ENCODE data around the gene CHID1. TPM values are rescaled to one million over a fixed set of nuclear protein-coding genes. Genes with fewer than 3 reads are reported as not detected.

Gene CHID1
- total and polyA plus RNA-seq, 7 experiments from 2014 or later, result 30.8 to 61.0 (median 55.3) TPM

DNA sequence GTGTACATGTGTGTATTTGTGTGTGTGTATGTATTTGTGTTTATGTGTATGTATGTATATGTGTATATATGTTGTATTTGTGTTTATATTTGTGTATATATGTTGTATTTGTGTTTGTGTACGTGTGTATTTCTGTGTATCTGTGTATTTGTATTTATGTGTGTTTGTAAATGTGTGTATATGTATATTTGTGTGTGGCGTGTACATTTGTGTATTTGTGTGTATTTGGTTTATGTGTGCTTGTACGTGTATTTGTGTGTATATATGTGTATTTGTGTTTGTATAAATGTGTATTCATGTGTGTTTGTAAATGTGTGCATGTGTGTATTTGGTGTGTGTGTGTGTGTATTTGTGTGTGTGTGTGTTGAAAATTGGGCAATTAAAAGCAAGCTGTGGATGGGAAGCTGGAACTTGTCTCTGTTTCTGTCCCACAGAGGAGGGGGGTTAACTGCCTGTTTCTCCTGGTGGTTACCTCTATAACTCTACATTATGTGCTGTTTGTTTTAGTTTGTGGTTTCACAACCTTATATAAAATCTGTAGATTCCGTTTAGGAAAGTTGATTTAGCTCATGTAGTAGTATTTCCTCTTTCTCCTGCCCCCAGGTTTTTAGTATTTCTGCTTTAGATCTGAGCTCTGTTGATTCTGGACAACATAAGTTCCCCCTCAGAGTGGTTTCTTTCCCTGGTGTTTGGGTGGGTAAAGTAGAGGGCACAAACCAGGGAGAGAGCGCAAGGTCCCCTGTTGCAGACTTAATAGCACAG is 44.0 kb upstream of the CHID1 start:
- CTCF ChIA-PET, result no interaction called here

DNA sequence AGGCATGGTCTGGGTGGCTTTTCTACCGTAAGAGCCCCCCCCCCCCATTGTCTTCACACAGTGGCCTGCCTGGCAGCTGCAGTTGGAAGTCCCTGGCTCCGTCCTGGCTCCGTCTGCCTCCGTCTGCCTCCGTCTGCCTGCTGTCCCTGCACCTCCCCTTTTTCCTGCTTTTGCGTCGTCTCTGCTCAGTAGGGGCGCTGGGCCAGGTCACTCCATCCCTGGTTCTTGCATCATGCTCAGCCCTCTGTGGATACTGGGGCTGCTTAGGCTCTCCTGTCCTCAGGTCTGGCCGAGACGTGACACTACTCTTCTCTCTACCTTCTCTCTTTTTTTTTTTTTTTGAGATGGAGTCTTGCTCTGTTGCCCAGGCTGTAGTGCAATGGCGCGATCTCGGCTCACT is 42.9 kb upstream of the CHID1 start:
- POLR2A ChIA-PET, result no interaction called here
- no peak for ATAC-seq

More for the DNA sequence above, 44.0 kb upstream of the CHID1 start:
- H3K27ac Mint-ChIP-seq, result peak overlapping the region in 8 of 9 donors; percentile 1 to 87 (median 48)
- intact Hi-C loops (cut with micrococcal nuclease), result no loop called here
- H3K9me3 Mint-ChIP-seq, result peaks cover 0 to 4% (median 0%) of the 10 kb centered on the region in 11 donors
- H3K27ac ChIP-seq (ENCODE audit: low read depth, low read length), result no peak overlapping the region
- peaks cover 0 to 26% (median 5%) of the 10 kb centered on the region in 5 donors for H3K36me3 Mint-ChIP-seq
- peaks cover 0 to 5% (median 0%) of the 10 kb centered on the region in 3 experiments for H3K9me3 ChIP-seq (ENCODE audit: control insufficient read depth in 2 of 3, low read length in 3 of 3)
- H3K4me3 ChIP-seq (ENCODE audit: low read length), result no peak overlapping the region
- H3K4me3 Mint-ChIP-seq, result no peak overlapping the region
- peaks cover 0 to 33% (median 0%) of the 10 kb centered on the region in 3 experiments for H3K36me3 ChIP-seq (ENCODE audit: control insufficient read depth in 2 of 3, insufficient read depth in 3 of 3, low read length in 3 of 3)
- no peak for DNase-seq
- no peaks in the 10 kb centered on the region for H3K27me3 Mint-ChIP-seq
- H3K4me1 ChIP-seq (ENCODE audit: control insufficient read depth in 2 of 2, insufficient read depth in 2 of 2, low read length in 2 of 2), result peaks cover 0 to 5% of the 10 kb centered on the region in 2 donors
- H3K4me1 Mint-ChIP-seq, result peaks cover 4 to 54% (median 46%) of the 10 kb centered on the region in 7 donors
- no peaks in the 10 kb centered on the region for H3K27me3 ChIP-seq (ENCODE audit: control insufficient read depth in 2 of 2, insufficient read depth in 2 of 2, low read length in 2 of 2)
- no peak for ATAC-seq
- POLR2A ChIA-PET, result no interaction called here

DNA sequence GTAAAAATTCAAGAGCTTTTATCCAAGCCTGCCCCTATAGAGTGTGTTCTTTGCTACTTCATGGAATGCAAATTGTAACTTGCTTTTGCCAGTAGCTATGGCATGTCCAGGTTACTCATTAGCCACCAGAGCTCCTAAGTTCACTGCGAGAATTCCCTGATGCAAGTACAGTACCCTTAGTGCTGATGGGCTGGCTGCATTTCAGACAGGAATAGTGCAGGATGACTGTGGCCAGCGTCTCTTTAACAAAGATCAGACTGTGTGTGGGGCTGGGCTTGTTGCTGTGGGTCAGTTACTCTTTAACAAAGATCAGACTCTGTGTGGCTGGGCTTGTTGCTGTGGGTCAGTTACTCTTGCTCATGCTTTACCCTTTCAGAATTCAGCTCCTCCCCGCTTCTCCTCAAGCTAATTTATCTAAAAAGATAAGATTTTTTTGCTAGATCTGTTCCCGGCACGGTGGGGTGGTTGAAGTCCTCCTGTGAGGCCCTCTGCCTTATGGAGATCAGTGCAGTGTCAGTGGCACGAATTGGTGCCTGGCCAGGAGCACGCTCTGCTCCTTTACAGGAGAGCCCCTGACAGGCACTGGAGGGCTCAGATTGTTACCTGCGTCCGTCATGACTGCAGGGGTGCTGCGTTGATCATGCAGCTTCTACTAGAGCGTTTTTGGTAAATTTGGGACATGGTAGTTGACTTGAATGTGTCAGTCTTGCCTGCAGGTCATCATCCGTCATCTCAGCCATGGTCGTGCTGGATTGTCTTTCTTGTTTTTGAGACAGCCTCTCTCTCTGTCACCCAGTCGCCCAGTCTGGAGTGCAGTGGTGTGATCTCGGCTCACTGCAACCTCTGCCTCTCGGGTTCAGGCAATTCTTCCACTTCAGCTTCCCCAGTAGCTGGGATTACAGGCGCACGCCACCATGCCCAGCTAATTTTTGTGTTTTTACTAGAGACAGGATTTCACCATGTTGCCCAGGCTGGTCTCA is 42.1 kb upstream of the CHID1 start:
- ChIA-PET POLR2A (no interaction called here), CTCF (interaction anchor here (0.6 kb wide), 1 partner anchor 11 kb away, joined by 3 read pairs; no protein-coding TSS in a partner anchor)
- ATAC-seq, result no peak
- no peaks in the 10 kb centered on the region for H3K27me3 Mint-ChIP-seq
- intact Hi-C loops (cut with micrococcal nuclease), result no loop called here
- Histone ChIP-seq H3K4me3 (ENCODE audit: low read length) (no peak overlapping the region), H3K9me3 (ENCODE audit: control insufficient read depth in 2 of 3, low read length in 3 of 3) (peaks cover 0 to 13% (median 0%) of the 10 kb centered on the region in 3 experiments), H3K27ac (ENCODE audit: low read depth, low read length) (no peak overlapping the region), H3K27me3 (ENCODE audit: control insufficient read depth in 2 of 2, insufficient read depth in 2 of 2, low read length in 2 of 2) (no peaks in the 10 kb centered on the region), H3K36me3 (ENCODE audit: control insufficient read depth in 2 of 3, insufficient read depth in 3 of 3, low read length in 3 of 3) (peaks cover 0 to 17% (median 0%) of the 10 kb centered on the region in 3 experiments), H3K4me1 (ENCODE audit: control insufficient read depth in 2 of 2, insufficient read depth in 2 of 2, low read length in 2 of 2) (peaks cover 0 to 5% of the 10 kb centered on the region in 2 donors)
- DNase-seq, result no peak
- peaks cover 4 to 49% (median 42%) of the 10 kb centered on the region in 7 donors for H3K4me1 Mint-ChIP-seq
- H3K27ac Mint-ChIP-seq, result peak overlapping the region in 7 of 9 donors; percentile 2 to 72 (median 47)
- H3K36me3 Mint-ChIP-seq, result peaks cover 0 to 31% (median 16%) of the 10 kb centered on the region in 5 donors
- H3K9me3 Mint-ChIP-seq, result peaks cover 0 to 16% (median 6%) of the 10 kb centered on the region in 11 donors
- no peak overlapping the region for H3K4me3 Mint-ChIP-seq

More for the DNA sequence above, 42.9 kb upstream of the CHID1 start:
- Histone ChIP-seq H3K27me3 (ENCODE audit: control insufficient read depth in 2 of 2, insufficient read depth in 2 of 2, low read length in 2 of 2) (no peaks in the 10 kb centered on the region), H3K36me3 (ENCODE audit: control insufficient read depth in 2 of 3, insufficient read depth in 3 of 3, low read length in 3 of 3) (peaks cover 0 to 23% (median 0%) of the 10 kb centered on the region in 3 experiments), H3K9me3 (ENCODE audit: control insufficient read depth in 2 of 3, low read length in 3 of 3) (peaks cover 0 to 13% (median 0%) of the 10 kb centered on the region in 3 experiments), H3K27ac (ENCODE audit: low read depth, low read length) (no peak overlapping the region), H3K4me3 (ENCODE audit: low read length) (no peak overlapping the region), H3K4me1 (ENCODE audit: control insufficient read depth in 2 of 2, insufficient read depth in 2 of 2, low read length in 2 of 2) (peaks cover 0 to 5% of the 10 kb centered on the region in 2 donors)
- peaks cover 4 to 54% (median 46%) of the 10 kb centered on the region in 7 donors for H3K4me1 Mint-ChIP-seq
- no peak overlapping the region for H3K4me3 Mint-ChIP-seq
- H3K36me3 Mint-ChIP-seq, result peaks cover 0 to 31% (median 10%) of the 10 kb centered on the region in 5 donors
- intact Hi-C loops (cut with micrococcal nuclease), result no loop called here
- DNase-seq, result no peak
- peak overlapping the region in 1 of 9 donors; percentile 77 for H3K27ac Mint-ChIP-seq
- H3K9me3 Mint-ChIP-seq, result peaks cover 0 to 11% (median 3%) of the 10 kb centered on the region in 11 donors
- CTCF ChIA-PET, result interaction anchor here (0.6 kb wide), 1 partner anchor 107 kb away, joined by 3 read pairs; no protein-coding TSS in a partner anchor
- H3K27me3 Mint-ChIP-seq, result no peaks in the 10 kb centered on the region

DNA sequence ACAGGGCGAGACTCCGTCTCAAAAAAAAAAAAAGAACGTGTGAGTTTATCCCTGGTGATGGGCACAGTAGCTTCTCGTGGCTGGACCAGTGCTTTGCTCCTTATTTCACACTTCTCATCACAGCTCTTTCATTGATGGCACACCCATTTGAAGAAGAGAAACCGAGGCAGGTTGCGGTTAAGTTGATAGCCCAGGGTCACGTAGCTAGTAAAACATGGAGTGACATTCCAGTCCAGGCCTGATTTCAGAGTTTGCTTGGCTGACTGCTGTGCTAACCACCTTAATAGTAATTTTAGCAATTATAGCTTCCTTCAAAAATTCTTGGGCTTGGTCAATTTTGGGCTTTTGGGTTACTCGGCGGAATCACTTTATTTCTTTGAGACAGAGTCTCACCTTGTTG is 40.9 kb upstream of the CHID1 start:
- no peak overlapping the region for H3K4me3 Mint-ChIP-seq
- H3K36me3 Mint-ChIP-seq, result peaks cover 0 to 35% (median 16%) of the 10 kb centered on the region in 5 donors
- peaks cover 0 to 16% (median 6%) of the 10 kb centered on the region in 11 donors for H3K9me3 Mint-ChIP-seq
- Histone ChIP-seq H3K27me3 (ENCODE audit: control insufficient read depth in 2 of 2, insufficient read depth in 2 of 2, low read length in 2 of 2) (no peaks in the 10 kb centered on the region), H3K9me3 (ENCODE audit: control insufficient read depth in 2 of 3, low read length in 3 of 3) (peaks cover 0 to 13% (median 0%) of the 10 kb centered on the region in 3 experiments), H3K27ac (ENCODE audit: low read depth, low read length) (no peak overlapping the region), H3K4me3 (ENCODE audit: low read length) (no peak overlapping the region), H3K4me1 (ENCODE audit: control insufficient read depth in 2 of 2, insufficient read depth in 2 of 2, low read length in 2 of 2) (peaks cover 0 to 5% of the 10 kb centered on the region in 2 donors), H3K36me3 (ENCODE audit: control insufficient read depth in 2 of 3, insufficient read depth in 3 of 3, low read length in 3 of 3) (peaks cover 0 to 10% (median 0%) of the 10 kb centered on the region in 3 experiments)
- CTCF ChIA-PET, result no interaction called here
- intact Hi-C loops (cut with micrococcal nuclease), result no loop called here
- H3K4me1 Mint-ChIP-seq, result peaks cover 4 to 47% (median 37%) of the 10 kb centered on the region in 7 donors
- ATAC-seq, result no peak
- peak overlapping the region in 1 of 9 donors; percentile 65 for H3K27ac Mint-ChIP-seq
- H3K27me3 Mint-ChIP-seq, result no peaks in the 10 kb centered on the region
- POLR2A ChIA-PET, result no interaction called here
- DNase-seq, result no peak

DNA sequence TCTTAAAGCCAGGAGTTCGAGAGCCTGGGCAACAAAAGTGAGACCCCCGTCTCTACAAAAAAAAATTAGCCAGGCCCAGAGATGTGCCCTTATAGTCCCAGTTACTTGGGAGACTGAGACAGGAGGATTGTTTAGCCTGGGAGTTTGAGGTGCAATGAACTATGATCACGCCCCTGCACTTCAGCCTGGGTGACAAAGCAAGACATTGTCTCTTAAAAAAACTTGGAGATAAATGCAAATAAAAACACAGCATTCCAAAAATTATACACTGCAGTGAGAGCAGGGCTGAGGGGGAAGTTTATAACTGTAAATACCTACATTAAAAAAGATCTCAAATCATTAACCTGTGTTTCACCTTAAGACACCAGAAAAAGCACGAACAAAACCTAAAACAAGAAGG is 37.1 kb upstream of the CHID1 start:
- ChIA-PET POLR2A (no interaction called here), CTCF (no interaction called here)
- DNase-seq, result no peak
- Mint-ChIP-seq H3K4me1 (peaks cover 8 to 44% (median 32%) of the 10 kb centered on the region in 7 donors), H3K36me3 (peaks cover 17 to 61% (median 36%) of the 10 kb centered on the region in 5 donors), H3K27me3 (no peaks in the 10 kb centered on the region), H3K4me3 (no peak overlapping the region), H3K27ac (no peak overlapping the region), H3K9me3 (peaks cover 0 to 16% (median 6%) of the 10 kb centered on the region in 11 donors)
- Histone ChIP-seq H3K27me3 (ENCODE audit: control insufficient read depth in 2 of 2, insufficient read depth in 2 of 2, low read length in 2 of 2) (no peaks in the 10 kb centered on the region), H3K4me3 (ENCODE audit: low read length) (no peak overlapping the region), H3K36me3 (ENCODE audit: control insufficient read depth in 2 of 3, insufficient read depth in 3 of 3, low read length in 3 of 3) (peaks cover 3 to 27% (median 9%) of the 10 kb centered on the region in 3 experiments), H3K27ac (ENCODE audit: low read depth, low read length) (no peak overlapping the region), H3K4me1 (ENCODE audit: control insufficient read depth in 2 of 2, insufficient read depth in 2 of 2, low read length in 2 of 2) (no peaks in the 10 kb centered on the region), H3K9me3 (ENCODE audit: control insufficient read depth in 2 of 3, low read length in 3 of 3) (peaks cover 0 to 13% (median 0%) of the 10 kb centered on the region in 3 experiments)
- no peak for ATAC-seq
- intact Hi-C loops (cut with micrococcal nuclease), result no loop called here

DNA sequence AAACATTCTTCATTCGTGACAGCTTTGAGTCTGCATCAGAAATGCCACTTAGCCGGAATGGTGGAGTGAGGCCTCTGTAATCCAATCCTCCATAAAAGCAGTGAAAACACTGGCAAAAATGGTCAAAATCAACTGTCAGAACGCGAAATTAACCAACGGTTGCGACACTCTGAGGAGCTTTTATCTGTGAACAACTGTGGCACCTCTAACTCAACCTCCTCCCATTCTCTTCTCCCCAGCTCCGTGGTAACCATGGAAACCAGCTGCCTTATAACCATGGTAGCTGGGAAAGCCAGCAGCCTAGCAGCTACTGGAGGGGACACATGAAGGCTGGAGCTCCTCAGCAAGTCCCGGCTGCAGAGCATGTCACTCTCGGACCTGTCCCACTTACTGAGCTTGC is 35.4 kb upstream of the CHID1 start:
- H3K27me3 Mint-ChIP-seq, result no peaks in the 10 kb centered on the region
- Histone ChIP-seq H3K27ac (ENCODE audit: low read depth, low read length) (no peak overlapping the region), H3K4me3 (ENCODE audit: low read length) (no peak overlapping the region), H3K27me3 (ENCODE audit: control insufficient read depth in 2 of 2, insufficient read depth in 2 of 2, low read length in 2 of 2) (no peaks in the 10 kb centered on the region), H3K9me3 (ENCODE audit: control insufficient read depth in 2 of 3, low read length in 3 of 3) (peaks cover 0 to 13% (median 0%) of the 10 kb centered on the region in 3 experiments), H3K36me3 (ENCODE audit: control insufficient read depth in 2 of 3, insufficient read depth in 3 of 3, low read length in 3 of 3) (peaks cover 3 to 27% (median 9%) of the 10 kb centered on the region in 3 experiments), H3K4me1 (ENCODE audit: control insufficient read depth in 2 of 2, insufficient read depth in 2 of 2, low read length in 2 of 2) (peaks cover 0 to under 1% of the 10 kb centered on the region in 2 donors)
- ATAC-seq (no peak), DNase-seq (no peak)
- peaks cover 0 to 16% (median 6%) of the 10 kb centered on the region in 11 donors for H3K9me3 Mint-ChIP-seq
- H3K27ac Mint-ChIP-seq, result no peak overlapping the region
- intact Hi-C loops (cut with micrococcal nuclease), result no loop called here
- POLR2A ChIA-PET, result no interaction called here
- peaks cover 17 to 65% (median 40%) of the 10 kb centered on the region in 5 donors for H3K36me3 Mint-ChIP-seq
- no peak overlapping the region for H3K4me3 Mint-ChIP-seq
- peaks cover 17 to 44% (median 37%) of the 10 kb centered on the region in 7 donors for H3K4me1 Mint-ChIP-seq
- CTCF ChIA-PET, result no interaction called here

All from naive thymus-derived CD4-positive, alpha-beta T cell (primary cell).